Peyer's patch (tissue), 4 donors: ENCODE measurements around the gene IL36G.

Source experiments
- CTCF ChIP-seq, 6 experiments: fragments of 450-650 bp in 4 of 6; fragments of 200-600 bp in 2 of 6; sonication (generic) in 1 of 6; IDR thresholded peaks; one replicate each; pipeline ENCODE4 v1.5.1; 2017 to 2019; ENCODE audit warnings: antibody characterized with exemption in 6 of 6, mild to moderate bottlenecking in 3 of 6, moderate library complexity in 1 of 6
- POLR2A ChIP-seq, 2 donors: fragments of 450-650 bp; IDR thresholded peaks; one replicate each; pipeline ENCODE4 v1.5.1; 2017; ENCODE audit warnings: antibody characterized with exemption in 2 of 2, mild to moderate bottlenecking in 2 of 2, moderate library complexity in 2 of 2

GRCh38 chr2:113027691-113028090 is 49.9 kb downstream of the IL36G start:
- no peak for TF ChIP-seq CTCF (IDR thresholded peaks at IDR 0.05)
- TF ChIP-seq POLR2A (IDR thresholded peaks at IDR 0.05): no peak
